HG03442 (cell line): ENCODE measurements around the gene CHRNA7.
"Not testable (repeated sequence)": the region's sequence is repeated elsewhere in the genome, so short reads cannot be mapped to it uniquely, and the experiment has no call there.

ENCODE experiments used
- ATAC-seq: cut with Tn5 transposase; IDR thresholded peaks from one replicate; pipeline ENCODE4 v1.9.1; 2021; ENCODE audit warnings: mild to moderate bottlenecking, moderate library complexity; ENCODE audit not compliant: unreplicated experiment

CHRNA7 gene

DNA sequence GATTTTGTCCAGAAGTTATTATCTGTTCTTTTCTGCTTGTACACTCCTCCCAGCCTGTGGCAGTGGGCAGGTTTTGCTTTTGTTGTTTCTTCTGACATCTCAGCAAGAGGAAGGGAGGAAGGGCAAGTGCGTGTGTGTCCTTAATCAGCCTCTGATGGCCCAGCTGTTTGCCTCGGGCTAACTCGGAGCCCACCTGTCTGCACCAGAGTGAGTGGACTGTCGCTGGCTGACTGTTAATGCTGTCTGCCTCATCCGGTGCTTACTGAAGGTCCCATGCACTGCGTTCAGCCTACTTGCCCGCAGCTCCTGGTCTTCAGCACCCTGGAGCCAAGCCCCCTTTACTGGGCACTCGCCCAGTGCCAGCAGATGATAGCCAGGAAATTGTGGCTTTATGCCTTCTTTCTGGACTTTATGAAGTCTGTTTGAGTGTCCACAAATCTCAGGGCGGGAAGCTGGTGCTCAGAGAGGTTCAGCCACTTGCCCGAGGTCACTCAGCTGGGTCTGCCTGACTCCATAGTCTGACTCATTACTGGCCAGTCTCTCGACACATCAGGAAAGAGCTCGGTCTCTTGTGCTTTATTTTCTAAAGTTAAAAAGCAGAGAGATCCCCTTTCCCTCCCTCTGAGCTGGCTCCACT lies 89.5 kb downstream of the CHRNA7 start:
- no peak for ATAC-seq

DNA sequence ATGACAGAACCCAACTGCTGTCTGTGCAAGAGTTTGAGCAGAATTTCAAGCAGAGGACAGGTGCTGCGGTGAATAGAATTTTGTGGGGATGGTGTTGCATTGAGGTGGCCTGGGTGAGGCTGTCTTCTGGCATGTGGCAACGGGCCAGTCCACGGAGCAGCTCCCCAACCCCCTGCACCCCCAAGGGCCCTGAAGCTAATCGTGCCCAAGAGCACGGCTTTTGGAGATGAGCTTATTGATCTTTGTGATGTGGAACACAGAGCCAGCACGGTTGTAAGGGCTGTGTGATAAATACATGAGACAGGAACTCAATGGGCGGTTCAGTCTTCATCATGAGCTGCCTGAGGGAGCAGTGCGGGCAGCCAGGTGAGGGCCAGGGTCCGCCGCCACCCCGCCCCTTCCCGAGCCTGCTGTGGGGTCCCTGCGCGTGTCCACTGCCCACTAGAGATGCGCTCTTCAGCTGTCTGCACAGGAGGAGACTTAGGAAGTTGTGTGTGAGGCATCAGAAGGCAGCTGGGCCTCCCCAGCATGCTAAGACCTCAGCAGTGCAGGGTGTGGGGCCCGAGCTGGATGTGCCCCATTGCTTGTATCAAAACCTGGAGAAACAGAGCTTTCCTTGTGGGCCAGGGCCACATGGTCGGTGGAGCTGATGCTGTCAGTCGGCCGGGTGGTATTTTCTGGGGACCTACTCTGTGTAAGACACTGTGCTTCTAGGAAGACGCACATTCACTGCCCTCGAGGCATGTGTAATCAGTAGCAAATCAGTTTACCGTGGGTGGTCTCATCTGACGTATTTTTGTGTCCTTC lies 90.5 kb downstream of the CHRNA7 start:
- no peak for ATAC-seq

DNA sequence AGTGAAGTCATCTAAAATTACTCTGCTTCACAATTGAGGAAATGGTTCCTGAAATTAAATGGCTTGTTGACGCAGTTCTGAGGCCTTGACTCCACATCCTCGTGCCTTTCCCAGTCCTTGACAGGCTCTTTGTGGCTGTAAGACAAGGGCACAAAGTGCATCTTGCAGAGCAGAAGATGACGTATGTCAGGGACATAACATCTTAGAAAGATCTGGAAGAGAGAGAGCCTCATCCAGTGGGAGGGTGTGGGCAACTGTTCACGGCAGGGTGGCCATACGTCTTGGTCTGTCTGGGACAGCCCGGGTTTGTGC lies 91.0 kb downstream of the CHRNA7 start:
- ATAC-seq, result no peak

DNA sequence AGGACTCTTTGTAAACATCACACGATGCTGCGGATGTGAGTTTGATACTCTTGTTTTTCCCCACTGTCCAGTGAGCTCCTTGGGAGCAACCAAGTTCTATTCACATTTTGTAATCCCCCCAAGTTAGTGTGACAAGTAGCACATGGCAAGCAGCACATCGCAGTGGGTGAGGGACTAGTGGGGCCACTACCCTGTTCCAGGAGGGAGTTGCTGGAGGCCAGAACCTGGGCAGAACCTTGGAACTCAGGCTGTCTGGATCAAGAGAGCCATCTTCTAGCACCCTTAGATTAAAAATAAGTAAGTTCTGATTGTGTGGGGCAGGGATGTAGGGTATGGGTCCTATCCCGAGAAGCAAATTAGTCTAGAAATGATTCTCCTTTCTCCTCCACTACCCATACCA lies 91.7 kb downstream of the CHRNA7 start:
- no peak for ATAC-seq

DNA sequence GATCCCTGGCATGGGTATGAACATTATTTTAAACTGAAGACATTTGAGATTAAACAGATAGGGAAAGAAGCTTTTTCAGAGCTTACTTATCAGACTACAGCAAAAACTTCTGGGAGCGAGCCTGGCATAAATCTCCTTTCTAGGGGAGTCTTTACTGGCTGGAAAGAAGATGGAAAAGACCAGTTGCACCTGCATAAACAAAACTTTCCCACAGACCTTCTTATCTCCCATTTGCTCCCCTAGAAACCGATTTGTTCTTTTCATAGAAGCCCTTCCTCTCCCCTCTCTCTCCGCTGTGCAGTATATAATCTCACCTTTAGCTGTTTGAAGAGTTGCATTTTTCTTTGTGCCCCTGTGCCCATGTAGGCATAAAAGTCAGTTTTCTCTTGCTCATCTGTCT lies 93.2 kb downstream of the CHRNA7 start:
- no peak for ATAC-seq

DNA sequence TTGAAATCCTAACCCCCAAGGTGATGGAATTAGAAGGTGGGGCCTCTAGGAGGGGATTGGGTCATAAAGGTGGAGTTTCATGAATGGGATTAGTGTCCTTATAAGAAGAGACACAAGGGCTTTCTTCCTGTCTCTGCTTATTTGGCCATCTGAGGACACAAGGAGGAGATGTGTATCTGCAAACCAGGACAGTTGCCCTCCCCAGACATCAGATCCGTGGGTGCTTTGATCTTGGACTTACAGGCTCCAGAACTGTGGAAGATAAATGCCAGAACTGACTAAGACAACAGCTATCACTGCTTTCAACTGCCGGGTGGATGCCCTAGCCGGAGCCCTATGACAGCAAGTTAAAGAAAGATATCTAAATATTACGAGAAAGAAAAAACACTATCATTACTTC lies 94.4 kb downstream of the CHRNA7 start:
- no peak for ATAC-seq

DNA sequence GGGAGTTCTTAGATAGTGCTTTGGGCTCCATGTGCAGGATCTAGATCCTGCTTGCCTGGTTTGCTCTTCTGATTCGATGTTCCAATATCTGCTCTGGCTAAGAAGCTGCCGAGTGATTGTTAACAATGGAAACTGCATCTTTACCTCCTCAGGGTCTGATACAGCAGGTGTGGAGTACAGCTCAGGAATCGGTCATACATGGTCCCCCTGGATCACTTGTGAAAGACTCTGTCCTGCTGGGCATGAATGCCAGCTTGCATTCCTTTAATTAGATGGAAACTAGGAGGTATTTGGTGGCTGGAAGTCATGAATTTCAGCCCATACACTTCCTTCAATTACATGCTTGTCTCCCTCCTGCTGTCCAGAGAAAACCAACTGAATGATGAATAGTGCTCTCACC lies 95.3 kb downstream of the CHRNA7 start:
- ATAC-seq, result no peak

DNA sequence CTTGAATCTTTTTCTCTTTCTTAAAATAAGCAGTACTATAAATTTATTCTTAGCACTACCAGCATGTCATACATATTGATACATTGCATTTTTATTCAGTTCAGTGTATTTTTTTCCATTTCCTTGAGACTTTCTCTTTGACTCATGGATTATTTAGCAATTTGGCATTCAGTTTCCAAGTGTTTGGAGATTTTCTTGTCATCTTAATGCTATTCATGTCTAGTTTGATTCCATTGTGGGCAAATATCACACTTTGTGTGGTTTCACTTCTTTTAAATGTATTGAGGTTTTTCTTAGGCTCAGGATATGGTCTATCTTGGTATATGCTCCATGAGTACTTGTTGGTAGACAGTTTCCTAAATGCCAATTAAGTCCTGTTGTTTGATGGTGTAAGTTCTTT lies 99.5 kb downstream of the CHRNA7 start:
- ATAC-seq, result no peak

DNA sequence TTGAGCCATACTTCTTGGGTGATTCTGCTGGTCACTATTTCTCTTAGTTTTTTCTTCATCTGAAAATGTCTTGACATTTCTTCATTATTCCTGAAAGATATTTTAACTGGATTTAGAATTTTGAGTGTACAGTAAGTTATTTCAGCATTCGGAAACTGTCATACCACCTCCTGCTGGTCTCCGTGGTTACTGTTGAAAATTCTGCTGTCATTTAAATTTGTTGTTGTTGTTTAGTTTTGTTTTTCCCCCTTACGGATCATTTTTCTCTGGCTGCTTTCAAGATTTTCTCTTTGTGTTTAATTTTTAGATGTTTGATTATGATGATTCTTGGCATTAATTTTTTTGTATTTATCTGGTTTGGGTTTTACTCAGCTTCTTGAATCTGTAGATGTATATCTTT lies 100.5 kb downstream of the CHRNA7 start:
- no peak for ATAC-seq

DNA sequence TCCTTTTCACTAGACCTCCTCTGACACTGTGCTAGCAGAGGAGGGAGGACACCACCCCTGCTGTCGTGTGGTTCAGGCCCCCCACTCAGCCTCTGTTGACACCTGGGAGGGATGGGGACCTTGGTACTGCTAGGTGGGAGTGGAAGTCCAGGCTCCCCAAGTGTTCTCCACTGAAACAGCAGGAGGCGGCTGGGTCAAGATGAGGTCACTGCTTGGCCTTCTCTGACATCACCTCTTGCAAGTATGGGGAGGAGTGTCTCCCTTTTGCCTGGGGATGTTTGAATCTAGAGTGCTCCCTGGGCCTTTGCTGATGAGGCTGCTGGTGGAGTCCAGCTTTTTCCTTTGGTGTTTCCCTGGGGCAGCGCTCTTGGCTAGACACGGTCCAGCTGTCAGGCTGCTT lies 101.5 kb downstream of the CHRNA7 start:
- ATAC-seq, result no peak

DNA sequence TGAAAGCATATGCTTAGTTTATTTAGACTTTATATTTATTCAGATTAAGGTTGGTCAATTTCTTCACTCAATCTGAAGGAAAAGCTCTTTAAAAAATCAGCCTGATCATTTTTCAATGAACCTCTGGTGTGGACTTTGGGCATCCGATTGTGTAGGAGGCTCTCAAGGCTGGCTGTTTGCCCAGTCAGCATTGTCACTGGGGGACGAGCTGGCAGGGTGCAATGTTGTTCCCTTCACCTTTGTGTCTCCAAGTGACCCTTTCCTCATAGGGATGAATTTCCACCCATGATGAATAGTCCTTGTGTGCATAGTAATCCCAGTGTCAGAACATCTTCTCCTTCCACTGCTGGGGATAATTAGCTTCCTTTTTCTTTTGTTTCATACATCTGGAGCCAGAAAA lies 102.5 kb downstream of the CHRNA7 start:
- ATAC-seq, result no peak

DNA sequence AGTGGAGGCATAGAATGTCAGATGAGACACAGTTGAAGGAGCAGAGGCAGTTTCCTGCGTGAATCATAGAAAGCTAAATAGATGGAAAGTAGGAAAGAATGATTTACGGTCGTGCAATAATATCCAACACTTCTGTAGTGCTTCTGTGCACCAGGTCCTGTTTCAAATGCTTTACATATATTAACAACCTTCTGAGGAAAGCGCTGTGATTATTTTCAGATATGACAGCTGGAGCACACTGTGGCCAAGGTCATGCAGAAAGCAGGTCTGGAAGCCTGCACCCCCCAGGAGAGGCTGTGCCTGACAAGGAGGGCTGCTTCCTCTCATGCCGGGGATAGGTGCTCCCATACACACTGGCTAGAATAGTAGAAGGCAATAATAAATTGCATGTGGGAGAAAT lies 104.5 kb downstream of the CHRNA7 start:
- ATAC-seq, result no peak

DNA sequence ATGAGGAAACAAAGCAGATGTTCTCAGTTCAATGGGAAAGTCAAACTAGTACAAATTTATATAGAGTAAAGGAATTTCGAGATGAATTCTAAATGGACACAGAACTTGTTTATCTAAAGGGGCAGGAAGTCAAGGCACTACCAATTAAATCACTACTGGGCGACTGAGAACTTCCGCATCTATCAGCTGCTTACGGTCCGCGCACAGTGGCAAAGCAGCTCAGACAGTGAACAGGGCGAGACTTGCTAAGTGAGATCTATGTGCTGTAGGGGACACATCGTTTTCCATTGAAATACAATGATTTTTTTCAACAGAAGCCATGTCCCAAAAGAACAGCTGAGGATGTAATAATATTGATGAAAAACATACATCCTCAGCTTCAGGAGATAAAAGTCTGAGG lies 105.0 kb downstream of the CHRNA7 start:
- ATAC-seq, result no peak

DNA sequence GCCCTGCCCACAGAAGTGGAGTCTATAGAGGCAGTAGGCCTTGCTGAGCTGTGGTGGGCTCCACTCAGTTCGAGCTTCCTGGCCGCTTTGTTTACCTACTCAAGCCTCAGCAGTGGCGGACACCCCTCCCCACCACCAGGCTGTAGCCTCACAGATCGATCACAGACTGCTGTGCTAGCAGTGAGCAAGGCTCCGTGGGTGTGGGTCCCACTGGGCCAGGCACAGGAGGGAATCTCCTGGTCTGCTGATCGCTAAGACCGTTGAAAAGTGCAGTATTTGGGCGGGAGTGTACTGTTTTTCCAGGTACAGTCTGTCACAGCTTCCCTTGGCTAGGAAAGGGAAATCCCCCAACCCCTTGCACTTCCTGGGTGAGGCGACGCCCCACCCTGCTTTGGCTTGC lies 115.2 kb downstream of the CHRNA7 start:
- ATAC-seq, result not testable (repeated sequence)

DNA sequence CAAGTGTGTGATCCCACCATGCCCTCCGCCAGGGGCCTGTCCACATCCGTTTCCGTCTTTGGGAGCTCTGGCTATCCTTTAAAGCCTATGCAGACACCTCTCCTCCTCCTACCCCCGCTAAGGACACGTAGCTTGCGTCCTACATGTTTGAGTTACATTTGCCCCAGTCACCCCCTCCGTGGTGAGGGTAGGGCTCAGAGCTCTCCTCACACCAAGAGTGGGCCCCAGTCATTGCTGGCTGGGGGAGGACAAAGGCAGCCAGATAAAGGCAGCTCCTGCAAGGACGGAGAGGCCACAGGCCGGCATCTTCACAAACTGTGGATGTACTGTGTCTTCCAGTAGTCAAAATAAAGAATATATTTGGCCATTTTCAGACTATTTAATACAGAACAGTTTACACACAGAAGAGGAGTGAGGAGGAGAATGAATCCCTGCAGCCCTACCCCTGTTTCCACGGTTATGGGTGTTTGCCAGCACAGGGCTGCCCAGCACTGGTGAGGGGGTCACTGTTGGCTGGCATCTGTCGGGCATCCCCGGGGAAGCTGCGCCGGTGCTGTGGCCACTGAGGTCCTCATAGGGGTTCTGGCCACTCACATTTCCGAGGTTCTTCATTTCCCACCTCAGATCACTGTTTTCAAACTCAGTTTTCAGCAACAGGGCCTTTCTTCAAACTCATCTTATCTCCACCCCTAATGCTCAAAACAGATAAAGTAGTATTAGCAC lies 118.7 kb downstream of the CHRNA7 start:
- no peak for ATAC-seq

DNA sequence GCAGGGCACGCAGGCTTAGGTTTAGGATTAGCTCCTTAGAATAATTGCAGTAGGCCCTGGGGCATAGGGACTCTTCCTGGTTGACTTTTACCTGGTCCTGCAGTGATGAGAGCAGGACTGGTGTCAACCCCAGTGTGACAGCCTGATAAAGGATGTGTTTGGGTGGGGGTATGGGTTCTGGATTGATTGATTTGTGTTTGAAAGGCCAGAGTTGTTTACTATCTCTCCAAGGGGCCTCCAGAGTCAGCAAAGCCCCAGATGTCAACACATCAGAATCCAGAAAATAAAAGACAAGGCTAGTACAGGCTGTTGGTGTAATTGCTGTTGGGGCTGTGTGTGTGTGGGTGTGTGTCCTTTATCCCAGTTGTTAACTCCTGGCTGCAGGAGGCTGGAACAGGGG lies 122.3 kb downstream of the CHRNA7 start:
- ATAC-seq, result no peak

DNA sequence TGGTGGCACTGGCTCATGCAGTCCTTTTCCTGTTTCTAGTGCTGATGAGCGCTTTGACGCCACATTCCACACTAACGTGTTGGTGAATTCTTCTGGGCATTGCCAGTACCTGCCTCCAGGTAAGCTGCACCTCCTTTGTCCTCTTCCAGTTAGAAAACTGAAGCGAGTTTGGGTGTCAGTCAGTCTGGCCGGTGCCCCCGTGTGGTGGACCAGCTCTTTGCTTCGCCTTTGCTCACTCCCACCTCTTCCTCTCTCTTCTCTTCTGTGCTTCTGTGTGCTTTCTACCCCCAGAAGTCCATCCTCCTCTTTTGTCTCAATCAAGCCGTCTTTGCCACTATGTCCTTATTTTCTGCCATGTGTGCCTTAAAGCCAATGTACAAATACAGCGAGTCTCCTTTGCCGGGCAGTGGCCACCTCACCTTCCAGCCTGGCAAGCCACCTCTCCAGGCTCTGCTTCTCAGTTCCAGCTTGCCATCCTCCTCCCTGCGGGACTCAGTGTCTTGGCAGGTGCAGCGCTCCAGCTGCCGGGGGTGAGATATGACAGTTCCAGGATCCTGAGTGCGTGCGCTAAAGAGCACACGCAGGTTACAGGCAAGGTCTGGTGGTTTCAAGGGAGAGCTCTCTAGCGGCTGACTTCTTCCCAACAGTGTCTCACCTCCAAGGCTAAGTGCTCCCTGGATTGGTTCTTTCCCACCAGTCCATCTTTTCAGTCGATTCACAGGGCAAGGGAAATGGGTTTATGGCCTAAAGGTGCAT lies 123.7 kb downstream of the CHRNA7 start:
- not testable (repeated sequence) for ATAC-seq

DNA sequence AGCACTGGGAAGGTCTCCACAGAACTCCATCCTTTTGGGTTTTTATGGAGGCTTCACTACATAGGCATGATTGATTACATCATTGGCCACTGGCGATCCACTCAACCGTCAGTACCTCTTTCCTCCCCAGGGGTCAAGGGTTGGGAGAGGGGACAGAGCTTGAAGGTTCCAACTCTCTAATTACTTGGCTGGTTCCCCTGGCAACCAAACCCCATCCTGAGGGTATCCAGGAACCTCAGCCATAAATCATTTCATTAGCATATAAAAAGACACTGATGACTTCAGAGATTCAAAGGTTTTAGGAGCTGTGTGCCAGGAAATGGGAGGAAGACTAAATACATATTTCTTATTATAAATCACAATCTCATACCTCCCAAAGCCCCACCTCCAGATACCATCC lies 131.8 kb downstream of the CHRNA7 start:
- ATAC-seq, result not testable (repeated sequence)

DNA sequence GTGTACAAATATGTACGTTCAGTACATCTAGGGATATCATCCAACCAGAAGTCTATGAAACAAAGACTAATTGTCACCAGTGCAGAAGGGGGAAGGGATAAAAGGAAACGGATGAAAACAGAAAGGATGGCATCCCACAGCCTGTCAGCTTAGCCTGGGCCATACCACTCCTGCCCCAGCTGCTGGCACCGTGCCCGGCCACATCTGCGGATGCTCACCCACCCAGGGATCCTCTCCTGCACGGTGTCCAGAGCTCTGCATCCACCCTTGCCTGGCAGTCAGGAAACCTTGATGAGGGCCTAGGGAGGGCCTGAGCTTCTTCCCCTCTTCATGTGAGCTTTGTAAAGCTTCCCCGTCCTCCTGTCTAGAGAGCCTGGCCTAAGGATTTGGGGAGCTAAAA lies 133.8 kb downstream of the CHRNA7 start:
- ATAC-seq, result not testable (repeated sequence)

DNA sequence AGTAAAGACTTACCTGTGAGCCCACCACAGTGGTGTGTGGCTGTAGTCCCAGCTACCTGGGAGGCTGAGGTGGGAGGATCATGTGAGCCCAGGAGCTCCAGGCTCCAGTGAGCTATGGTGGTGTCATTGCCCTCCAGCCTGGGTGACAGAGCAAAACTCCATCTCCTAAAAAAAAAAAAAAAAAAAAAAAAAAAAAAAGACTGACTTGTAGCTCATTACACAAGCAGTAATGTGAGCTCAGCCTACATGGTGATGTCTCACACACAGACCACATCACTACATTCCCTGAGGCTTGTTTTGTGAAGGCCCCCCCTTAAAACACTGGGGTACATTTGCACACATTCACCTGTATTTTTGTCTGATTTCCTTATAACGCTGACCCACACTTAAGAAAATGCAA lies 134.4 kb downstream of the CHRNA7 start:
- not testable (repeated sequence) for ATAC-seq

DNA sequence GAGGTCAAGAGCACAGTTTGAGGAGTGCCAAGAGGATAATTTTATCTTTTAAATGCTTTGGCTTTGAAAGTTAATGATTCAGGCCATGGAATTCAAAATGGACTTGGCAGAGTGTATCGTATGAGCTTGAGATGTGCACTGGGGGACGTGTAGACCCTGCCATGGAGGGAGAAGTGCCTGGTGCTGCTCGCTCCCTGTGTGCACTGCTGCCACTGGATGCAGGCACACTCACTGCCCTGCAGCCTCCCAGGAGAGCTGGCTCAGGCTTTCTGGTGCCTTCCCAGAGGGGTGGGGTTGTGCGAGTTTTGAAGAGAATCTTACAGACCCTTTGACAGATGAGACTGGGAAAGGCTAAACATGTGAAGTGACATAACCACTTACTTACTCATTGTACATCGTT lies 135.5 kb downstream of the CHRNA7 start:
- not testable (repeated sequence) for ATAC-seq
